Measurements from ENCODE around the gene YKT6.

The YKT6 gene

GRCh38 chr7:44262031-44262430 lies 61.3 kb downstream of the YKT6 start:
- TF ChIP-seq, protein P1, sequence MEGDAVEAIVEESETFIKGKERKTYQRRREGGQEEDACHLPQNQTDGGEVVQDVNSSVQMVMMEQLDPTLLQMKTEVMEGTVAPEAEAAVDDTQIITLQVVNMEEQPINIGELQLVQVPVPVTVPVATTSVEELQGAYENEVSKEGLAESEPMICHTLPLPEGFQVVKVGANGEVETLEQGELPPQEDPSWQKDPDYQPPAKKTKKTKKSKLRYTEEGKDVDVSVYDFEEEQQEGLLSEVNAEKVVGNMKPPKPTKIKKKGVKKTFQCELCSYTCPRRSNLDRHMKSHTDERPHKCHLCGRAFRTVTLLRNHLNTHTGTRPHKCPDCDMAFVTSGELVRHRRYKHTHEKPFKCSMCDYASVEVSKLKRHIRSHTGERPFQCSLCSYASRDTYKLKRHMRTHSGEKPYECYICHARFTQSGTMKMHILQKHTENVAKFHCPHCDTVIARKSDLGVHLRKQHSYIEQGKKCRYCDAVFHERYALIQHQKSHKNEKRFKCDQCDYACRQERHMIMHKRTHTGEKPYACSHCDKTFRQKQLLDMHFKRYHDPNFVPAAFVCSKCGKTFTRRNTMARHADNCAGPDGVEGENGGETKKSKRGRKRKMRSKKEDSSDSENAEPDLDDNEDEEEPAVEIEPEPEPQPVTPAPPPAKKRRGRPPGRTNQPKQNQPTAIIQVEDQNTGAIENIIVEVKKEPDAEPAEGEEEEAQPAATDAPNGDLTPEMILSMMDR (IDR thresholded peaks at IDR 0.05; ENCODE audit: low read depth, low read length), result no peak
- DNase-seq (ENCODE audit: low read depth in 2 of 2), result no peak
- H3K4me3 ChIP-seq (replicated peaks in 1 of 2; ENCODE audit: low read depth in 2 of 2, low read length in 2 of 2), result no peak overlapping the region

GRCh38 chr7:44263326-44264082 lies 62.7 kb downstream of the YKT6 start:
- H3K4me3 ChIP-seq (replicated peaks in 1 of 2; ENCODE audit: low read depth in 2 of 2, low read length in 2 of 2), result no peak overlapping the region
- DNase-seq (ENCODE audit: low read depth in 2 of 2), result no peak
- TF ChIP-seq, protein P1 (IDR thresholded peaks at IDR 0.05; ENCODE audit: low read depth, low read length), result no peak
